Measurements from ENCODE around the gene PTGES2.

DNA sequence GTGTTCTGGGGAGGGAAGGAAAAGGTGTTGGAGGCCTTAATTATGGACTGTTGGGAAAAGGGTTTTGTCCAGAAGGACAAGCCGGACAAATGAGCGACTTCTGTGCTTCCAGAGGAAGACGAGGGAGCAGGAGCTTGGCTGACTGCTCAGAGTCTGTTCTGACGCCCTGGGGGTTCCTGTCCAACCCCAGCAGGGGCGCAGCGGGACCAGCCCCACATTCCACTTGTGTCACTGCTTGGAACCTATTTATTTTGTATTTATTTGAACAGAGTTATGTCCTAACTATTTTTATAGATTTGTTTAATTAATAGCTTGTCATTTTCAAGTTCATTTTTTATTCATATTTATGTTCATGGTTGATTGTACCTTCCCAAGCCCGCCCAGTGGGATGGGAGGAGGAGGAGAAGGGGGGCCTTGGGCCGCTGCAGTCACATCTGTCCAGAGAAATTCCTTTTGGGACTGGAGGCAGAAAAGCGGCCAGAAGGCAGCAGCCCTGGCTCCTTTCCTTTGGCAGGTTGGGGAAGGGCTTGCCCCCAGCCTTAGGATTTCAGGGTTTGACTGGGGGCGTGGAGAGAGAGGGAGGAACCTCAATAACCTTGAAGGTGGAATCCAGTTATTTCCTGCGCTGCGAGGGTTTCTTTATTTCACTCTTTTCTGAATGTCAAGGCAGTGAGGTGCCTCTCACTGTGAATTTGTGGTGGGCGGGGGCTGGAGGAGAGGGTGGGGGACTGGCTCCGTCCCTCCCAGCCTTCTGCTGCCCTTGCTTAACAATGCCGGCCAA, 19.1 kb downstream of the PTGES2 start:
- no peak for TF ChIP-seq GATA2 (IDR thresholded peaks at IDR 0.05; ENCODE audit: low read depth, low read length)
- no peak for TF ChIP-seq GATA3 (IDR thresholded peaks at IDR 0.05; ENCODE audit: low read depth, low read length)

Measured in SH-SY5Y (cell line).